ENCODE measurements around the gene DLG1. TPM values are rescaled to one million over a fixed set of nuclear protein-coding genes. Genes with fewer than 3 reads are reported as not detected.
A peak's percentile ranks its signal among the peaks of the same experiment; 100 is the strongest.

Gene DLG1
- total and polyA plus RNA-seq, 9 of the 15 experiments (the other 6 are each of a cell fraction or from before 2014, with no cell fraction given): 9.4 to 63.5 (median 43.6) TPM

DNA sequence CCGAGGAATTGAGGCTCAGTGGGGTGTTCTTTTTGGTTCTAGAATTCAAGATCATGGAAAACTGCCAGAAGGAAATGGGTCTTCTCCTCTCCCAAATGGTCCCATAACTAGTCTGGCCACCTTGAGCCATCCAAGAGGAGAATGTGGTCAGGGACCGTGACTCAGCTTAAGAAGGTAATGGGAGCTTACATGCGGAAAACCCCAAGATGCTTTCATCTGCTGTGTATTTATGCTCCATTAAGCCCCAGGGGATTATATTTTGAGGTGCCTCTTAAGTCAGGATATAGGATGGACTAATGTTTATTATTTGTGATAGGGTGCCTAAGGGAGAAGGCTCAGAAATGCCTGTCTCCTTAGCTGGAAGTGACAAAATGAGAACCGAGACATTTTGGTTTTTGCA, 39.2 kb upstream of the DLG1 start:
- WGBS (ENCODE audit: insufficient coverage, low coverage, missing lambda C conversion rate): 45% methylated on average over 4 of the region's 4 CpGs
- H3K36me3 ChIP-seq (ENCODE audit: control insufficient read depth, insufficient read depth, low read length): no peaks in the 10 kb centered on the region
- no peak overlapping the region for H2AFZ ChIP-seq (ENCODE audit: low read depth, low read length)
- H3K9me3 ChIP-seq (replicated peaks; ENCODE audit: control insufficient read depth, insufficient read depth, low read depth, low read length): no peaks in the 10 kb centered on the region
- CTCF ChIA-PET (ENCODE audit: low intra/inter-chr PET ratio): interaction anchor here (0.8 kb wide), 1 partner anchor 37 kb away, joined by 3 read pairs; no protein-coding TSS in a partner anchor
- no peak overlapping the region for H3K4me3 ChIP-seq
- H3K9ac ChIP-seq (ENCODE audit: insufficient read depth in 1 of 2, low read depth in 2 of 2, low read length in 2 of 2): no peak overlapping the region
- no peaks in the 10 kb centered on the region for H3K79me2 ChIP-seq (ENCODE audit: control insufficient read depth, insufficient read depth, low read length)
- no peak overlapping the region for H3K4me2 ChIP-seq (ENCODE audit: insufficient read depth, low read length)
- ATAC-seq (no peak), FAIRE-seq (no peak), DNase-seq (ENCODE audit: extremely low read depth in 1 of 4, low spot score in 3 of 4) (no peak)
- H4K20me1 ChIP-seq (replicated peaks; ENCODE audit: control insufficient read depth, insufficient read depth, low read length): no peaks in the 10 kb centered on the region
- no peaks in the 10 kb centered on the region for H3K9me1 ChIP-seq (ENCODE audit: control insufficient read depth, insufficient read depth, low read length)
- POLR2A ChIA-PET: interaction anchor here (0.6 to 1.1 kb wide), 3 partner anchors 14 to 70 kb away, joined by 3 to 5 read pairs (median 3); no protein-coding TSS in a partner anchor
- TF ChIP-seq SPI1 (IDR thresholded peaks at IDR 0.05; ENCODE audit: borderline replicate concordance, low read depth, low read length) (no peak), SNIP1 (IDR thresholded peaks at IDR 0.05; ENCODE audit: low read depth) (no peak), ZNF609 (CRISPR knock-in tag; IDR thresholded peaks at IDR 0.05; ENCODE audit: borderline replicate concordance) (no peak), ETS1 (conservative IDR thresholded peaks at IDR 0.05; ENCODE audit: control insufficient read depth, low read depth, low read length) (no peak), NFE2 (IDR thresholded peaks at IDR 0.05; ENCODE audit: low read depth) (0 out of 2 replicates have a peak, but pooled peaks have one; percentile 5), RAD51 (IDR thresholded peaks at IDR 0.05; ENCODE audit: borderline replicate concordance, low read depth) (no peak)
- in situ Hi-C loops (cut with MboI) (no loop called here), intact Hi-C loops (cut with micrococcal nuclease) (no loop called here)
- no peaks in the 10 kb centered on the region for H3K27me3 ChIP-seq (ENCODE audit: control insufficient read depth in 2 of 2, insufficient read depth in 2 of 2, low read length in 2 of 2)
- no TSS peak for BruUV-seq (replicated peaks)
- peaks cover 8 to 16% of the 10 kb centered on the region in 2 experiments for H3K4me1 ChIP-seq (replicated peaks in 1 of 2; ENCODE audit: control insufficient read depth in 2 of 2, insufficient read depth in 2 of 2, low read length in 2 of 2)
- no peak overlapping the region for H3K27ac ChIP-seq (ENCODE audit: extremely low read depth, low read depth, low read length)
